ENCODE results near the gene SCN2A.

DNA sequence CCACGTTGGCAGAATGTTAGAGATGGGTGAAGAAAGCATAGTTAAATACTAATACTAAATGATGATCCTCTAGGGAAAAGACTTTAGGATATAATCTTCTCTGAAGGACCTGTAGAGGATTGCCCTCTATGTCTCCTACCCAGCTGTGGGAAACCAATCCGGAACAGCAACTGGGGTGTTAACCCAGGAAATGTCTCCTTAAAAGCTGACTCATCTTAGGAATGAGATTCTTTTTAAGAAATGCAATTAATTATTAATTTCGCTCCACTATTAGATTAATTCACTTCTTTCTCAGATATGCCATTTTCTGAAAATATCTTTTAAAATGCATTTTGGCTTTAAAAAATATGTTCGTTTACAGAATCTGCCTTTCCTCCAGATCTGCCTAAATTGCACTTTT is 42.8 kb upstream of the SCN2A start:
- TF ChIP-seq, protein P1, sequence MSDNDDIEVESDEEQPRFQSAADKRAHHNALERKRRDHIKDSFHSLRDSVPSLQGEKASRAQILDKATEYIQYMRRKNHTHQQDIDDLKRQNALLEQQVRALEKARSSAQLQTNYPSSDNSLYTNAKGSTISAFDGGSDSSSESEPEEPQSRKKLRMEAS (CRISPR knock-in tag; IDR thresholded peaks at IDR 0.05) = no peak
- TF ChIP-seq FOXK1 (CRISPR knock-in tag; IDR thresholded peaks at IDR 0.05) = no peak
- TF ChIP-seq ZNF138 (CRISPR knock-in tag; conservative IDR thresholded peaks at IDR 0.05) = no peak
- TF ChIP-seq CBFB (CRISPR knock-in tag; IDR thresholded peaks at IDR 0.05; ENCODE audit: low read depth) = no peak
- no peak for TF ChIP-seq CREB1 (CRISPR knock-in tag; IDR thresholded peaks at IDR 0.05)
- TF ChIP-seq, protein P2, sequence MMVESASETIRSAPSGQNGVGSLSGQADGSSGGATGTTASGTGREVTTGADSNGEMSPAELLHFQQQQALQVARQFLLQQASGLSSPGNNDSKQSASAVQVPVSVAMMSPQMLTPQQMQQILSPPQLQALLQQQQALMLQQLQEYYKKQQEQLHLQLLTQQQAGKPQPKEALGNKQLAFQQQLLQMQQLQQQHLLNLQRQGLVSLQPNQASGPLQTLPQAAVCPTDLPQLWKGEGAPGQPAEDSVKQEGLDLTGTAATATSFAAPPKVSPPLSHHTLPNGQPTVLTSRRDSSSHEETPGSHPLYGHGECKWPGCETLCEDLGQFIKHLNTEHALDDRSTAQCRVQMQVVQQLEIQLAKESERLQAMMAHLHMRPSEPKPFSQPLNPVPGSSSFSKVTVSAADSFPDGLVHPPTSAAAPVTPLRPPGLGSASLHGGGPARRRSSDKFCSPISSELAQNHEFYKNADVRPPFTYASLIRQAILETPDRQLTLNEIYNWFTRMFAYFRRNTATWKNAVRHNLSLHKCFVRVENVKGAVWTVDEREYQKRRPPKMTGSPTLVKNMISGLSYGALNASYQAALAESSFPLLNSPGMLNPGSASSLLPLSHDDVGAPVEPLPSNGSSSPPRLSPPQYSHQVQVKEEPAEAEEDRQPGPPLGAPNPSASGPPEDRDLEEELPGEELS (CRISPR knock-in tag; IDR thresholded peaks at IDR 0.05) = no peak
- TF ChIP-seq, protein P3, sequence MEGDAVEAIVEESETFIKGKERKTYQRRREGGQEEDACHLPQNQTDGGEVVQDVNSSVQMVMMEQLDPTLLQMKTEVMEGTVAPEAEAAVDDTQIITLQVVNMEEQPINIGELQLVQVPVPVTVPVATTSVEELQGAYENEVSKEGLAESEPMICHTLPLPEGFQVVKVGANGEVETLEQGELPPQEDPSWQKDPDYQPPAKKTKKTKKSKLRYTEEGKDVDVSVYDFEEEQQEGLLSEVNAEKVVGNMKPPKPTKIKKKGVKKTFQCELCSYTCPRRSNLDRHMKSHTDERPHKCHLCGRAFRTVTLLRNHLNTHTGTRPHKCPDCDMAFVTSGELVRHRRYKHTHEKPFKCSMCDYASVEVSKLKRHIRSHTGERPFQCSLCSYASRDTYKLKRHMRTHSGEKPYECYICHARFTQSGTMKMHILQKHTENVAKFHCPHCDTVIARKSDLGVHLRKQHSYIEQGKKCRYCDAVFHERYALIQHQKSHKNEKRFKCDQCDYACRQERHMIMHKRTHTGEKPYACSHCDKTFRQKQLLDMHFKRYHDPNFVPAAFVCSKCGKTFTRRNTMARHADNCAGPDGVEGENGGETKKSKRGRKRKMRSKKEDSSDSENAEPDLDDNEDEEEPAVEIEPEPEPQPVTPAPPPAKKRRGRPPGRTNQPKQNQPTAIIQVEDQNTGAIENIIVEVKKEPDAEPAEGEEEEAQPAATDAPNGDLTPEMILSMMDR (IDR thresholded peaks at IDR 0.05) = no peak
- TF ChIP-seq ZNF671 (CRISPR knock-in tag; IDR thresholded peaks at IDR 0.05) = no peak
- TF ChIP-seq, protein P4, sequence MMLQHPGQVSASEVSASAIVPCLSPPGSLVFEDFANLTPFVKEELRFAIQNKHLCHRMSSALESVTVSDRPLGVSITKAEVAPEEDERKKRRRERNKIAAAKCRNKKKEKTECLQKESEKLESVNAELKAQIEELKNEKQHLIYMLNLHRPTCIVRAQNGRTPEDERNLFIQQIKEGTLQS (CRISPR knock-in tag; conservative IDR thresholded peaks at IDR 0.05) = no peak

All from WTC11 (cell line).